ENCODE data around the gene DPH1. TPM values are rescaled to one million over a fixed set of nuclear protein-coding genes. Genes with fewer than 3 reads are reported as not detected.

DPH1 gene
- total and polyA plus RNA-seq, 2 of the 4 experiments (the other 2 are of a cell fraction): 24.4 to 49.9 TPM

DNA sequence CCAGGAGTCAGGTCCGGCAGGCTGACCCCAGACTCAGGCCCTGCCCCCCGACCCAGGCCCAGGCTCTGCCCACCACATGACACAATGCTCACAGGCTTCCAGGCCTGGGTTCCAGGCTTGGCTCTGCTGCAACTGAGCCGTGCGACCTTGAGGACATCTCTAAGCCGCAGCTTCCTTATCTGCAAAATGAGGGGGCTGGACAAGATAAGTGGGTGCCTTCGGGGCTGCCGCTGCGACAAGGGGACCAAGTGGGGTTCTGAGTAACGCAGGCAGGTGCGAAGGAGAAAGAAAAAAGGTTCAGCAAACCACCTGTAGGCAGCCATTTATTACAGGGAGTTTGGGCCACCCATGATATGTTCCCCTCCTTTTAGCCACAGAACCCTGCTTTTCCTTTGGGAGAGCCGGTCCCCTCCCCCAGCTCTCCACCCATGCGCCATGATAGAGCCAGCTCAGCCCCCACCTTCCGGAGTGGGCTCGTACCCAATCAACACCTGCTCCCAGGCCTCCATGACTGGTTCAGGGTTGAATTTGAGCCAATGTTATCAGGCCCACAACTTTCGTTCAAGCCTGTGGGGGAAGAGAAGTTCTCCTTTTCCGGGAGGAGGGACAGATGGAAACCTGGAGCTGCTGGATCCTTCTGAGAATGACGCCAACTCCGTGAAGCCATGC lies 43.0 kb upstream of the DPH1 start:
- Histone ChIP-seq H2AK5ac (ENCODE audit: low read depth, low read length) (peak overlapping the region; percentile 0; the same call in 1 of the 2 replicates), H2BK15ac (ENCODE audit: low read depth, low read length) (peak overlapping the region; percentile 36; the same call in 1 of the 3 replicates), H2BK120ac (ENCODE audit: low read depth, low read length) (0 out of 2 replicates have a peak overlapping the region, but pooled peaks have one; percentile 19), H3K36me3 (ENCODE audit: control insufficient read depth, insufficient read depth, low read length) (no peaks in the 10 kb centered on the region), H4K91ac (ENCODE audit: insufficient read depth, low read depth, low read length) (no peak overlapping the region), H4K8ac (ENCODE audit: low read depth in 2 of 2, low read length in 2 of 2) (no peak overlapping the region), H3K4me2 (ENCODE audit: low read depth, low read length) (no peak overlapping the region), H3K9me3 (ENCODE audit: control insufficient read depth, insufficient read depth, low read length) (no peaks in the 10 kb centered on the region), H4K20me1 (ENCODE audit: insufficient read depth, low read length) (no peaks in the 10 kb centered on the region), H3K4ac (ENCODE audit: low read depth, low read length) (0 out of 2 replicates have a peak overlapping the region, but pooled peaks have one; percentile 19), H3K56ac (ENCODE audit: extremely low read depth, insufficient read depth, low read length) (no peak overlapping the region), H2AFZ (replicated peaks; ENCODE audit: low read length, poor library complexity) (peak overlapping the region; percentile 45), H4K5ac (ENCODE audit: low read depth, low read length) (no peak overlapping the region), H3K14ac (replicated peaks; ENCODE audit: low read depth, low read length) (no peak overlapping the region), H3K9me1 (ENCODE audit: insufficient read depth, low read length) (peaks cover 9% of the 10 kb centered on the region), H3K4me1 (ENCODE audit: control insufficient read depth, insufficient read depth, low read length) (peaks cover 7% of the 10 kb centered on the region; the same call in 1 of the 2 replicates), H3K18ac (ENCODE audit: low read depth, low read length) (no peak overlapping the region), H3K4me3 (ENCODE audit: insufficient read depth, low read depth, low read length) (no peak overlapping the region), H2BK20ac (ENCODE audit: low read depth, low read length) (no peak overlapping the region), H3K79me1 (ENCODE audit: low read depth in 1 of 2, low read length in 2 of 2) (no peaks in the 10 kb centered on the region), H2BK5ac (ENCODE audit: low read depth, low read length, poor library complexity, severe bottlenecking) (no peak overlapping the region), H3K23ac (ENCODE audit: low read depth, low read length) (no peak overlapping the region), H3K9ac (ENCODE audit: low read depth, low read length) (no peak overlapping the region), H3K27ac (ENCODE audit: insufficient read depth, low read length) (no peak overlapping the region), H2AK9ac (replicated peaks; ENCODE audit: low read depth, low read length, poor library complexity) (no peak overlapping the region), H3K27me3 (ENCODE audit: control insufficient read depth, insufficient read depth, low read length) (peaks cover 12% of the 10 kb centered on the region; the same call in 1 of the 2 replicates)
- in situ Hi-C loops (cut with MboI; ENCODE audit: low sequenced_read_pairs) (no loop called here), intact Hi-C loops (cut with micrococcal nuclease) (no loop called here), dilution Hi-C loops (cut with HindIII; ENCODE audit: low sequenced_read_pairs, unreplicated experiment) (no loop called here)
- POLR2A ChIA-PET (ENCODE audit: unreplicated experiment): no interaction called here
- WGBS, 2 experiments (ENCODE audit: extremely low coverage in 2 of 2, insufficient read length in 1 of 2): 88% methylated on average over 8 of the region's 18 CpGs; no CpG with 5 or more reads in 1 of the 2 experiments
- BruUV-seq (replicated peaks): no TSS peak
- ATAC-seq (ENCODE audit: low read depth): no peak
- CTCF ChIA-PET: no interaction called here
- DNase-seq: no peak
- TF ChIP-seq RAD21 (IDR thresholded peaks at IDR 0.05; ENCODE audit: low read length) (no peak), CHD1 (IDR thresholded peaks at IDR 0.05; ENCODE audit: low read depth, low read length) (no peak), RFX5 (IDR thresholded peaks at IDR 0.05; ENCODE audit: low read depth, low read length) (no peak), ELK1 (IDR thresholded peaks at IDR 0.05; ENCODE audit: borderline replicate concordance, low read depth, low read length) (no peak), POLR2A (IDR thresholded peaks at IDR 0.05; ENCODE audit: low read depth, low read length) (no peak), FOS (IDR thresholded peaks at IDR 0.05; ENCODE audit: low read depth, low read length) (no peak)
